HepG2 (cell line): ENCODE data around the gene HORMAD2. TPM values are rescaled to one million over a fixed set of nuclear protein-coding genes. Genes with fewer than 3 reads are reported as not detected.

Experiments used
- AGO1 ChIP-seq: fragments of 200-400 bp; formaldehyde crosslinking; IDR thresholded peaks from 2 replicates; pipeline ENCODE4 v1.6.1; 2017; ENCODE audit warnings: mild to moderate bottlenecking, low read depth, low read length, moderate library complexity; ENCODE audit not compliant: poor library complexity, severe bottlenecking
- CCDC6 ChIP-seq: sonication (generic); formaldehyde crosslinking; IDR thresholded peaks from 2 replicates; pipeline ENCODE4 v1.8.1; 2022; ENCODE audit warnings: mild to moderate bottlenecking, missing genetic modification reagents, moderate library complexity
- CHD2 ChIP-seq: IDR thresholded peaks from 2 replicates; pipeline ENCODE4 v1.6.1; 2011; ENCODE audit warnings: low read depth, low read length, improper control_type of control experiment
- GABPB1 ChIP-seq: IDR thresholded peaks from 2 replicates; pipeline ENCODE4 v1.6.1; 2016; ENCODE audit warnings: mild to moderate bottlenecking, missing genetic modification reagents, moderate library complexity, missing compliant biosample characterization
- PITX1 ChIP-seq: sonication (generic); formaldehyde crosslinking; IDR thresholded peaks from 2 replicates; pipeline ENCODE4 v1.5.1; 2020; ENCODE audit warnings: mild to moderate bottlenecking, missing genetic modification reagents
- PPARG ChIP-seq: conservative IDR thresholded peaks from 2 replicates; pipeline ENCODE4 v1.6.1; 2016; ENCODE audit warnings: missing biosample characterization, missing genetic modification reagents
- SRSF4 ChIP-seq: fragments of 200-400 bp; formaldehyde crosslinking; IDR thresholded peaks from one replicate; pipeline ENCODE4 v1.6.1; 2018; ENCODE audit warnings: mild to moderate bottlenecking, low read depth, low read length, moderate library complexity; ENCODE audit not compliant: poor library complexity, severe bottlenecking
- ZNF225 ChIP-seq: sonication (generic); formaldehyde crosslinking; IDR thresholded peaks from 2 replicates; pipeline ENCODE4 v1.4.0; 2020; ENCODE audit warnings: mild to moderate bottlenecking, missing genetic modification reagents
- ZNF251 ChIP-seq: sonication (generic); formaldehyde crosslinking; IDR thresholded peaks from 2 replicates; pipeline ENCODE4 v1.9.0; 2021; ENCODE audit warnings: mild to moderate bottlenecking, missing genetic modification reagents
- ZNF605 ChIP-seq: sonication (generic); formaldehyde crosslinking; IDR thresholded peaks from 2 replicates; pipeline ENCODE4 v1.8.0; 2022; ENCODE audit warnings: mild to moderate bottlenecking, missing genetic modification reagents
- ZNF678 ChIP-seq: sonication (generic); formaldehyde crosslinking; IDR thresholded peaks from 2 replicates; pipeline ENCODE4 v1.4.0; 2020; ENCODE audit warnings: mild to moderate bottlenecking, missing genetic modification reagents
- polyA plus RNA-seq, 8 experiments: library from polyadenylated mRNA; depleted of rRNA in 3 of 8; stranded (reverse) in 7 of 8; unstranded in 1 of 8; fragments of >200 nt; fragmentation: Illumina TruSeq in 4 of 8; extraction: Trizol in 4 of 8; gene quantifications; 2 replicates each; pipeline versions ENCODE4 v1.2.1 to v1.2.3, GENCODE V29; 2011 to 2016; ENCODE audit warnings: low read depth in 4 of 8, missing spikeins in 1 of 8, mixed read lengths in 1 of 8; ENCODE audit not compliant: insufficient read depth in 1 of 8
- total RNA-seq, 5 experiments: library from RNA; depleted of rRNA; stranded (reverse); fragments of >200 nt; fragmentation: Illumina TruSeq; extraction: Trizol; gene quantifications; 2 replicates each; pipeline ENCODE4 v1.2.3, GENCODE V29; 2016; ENCODE audit warnings: low read depth in 1 of 5
- TF ChIP-seq, protein P1 (sequence below): sonication (generic); formaldehyde crosslinking; IDR thresholded peaks from 2 replicates; pipeline ENCODE4 v1.5.1; 2020; ENCODE audit warnings: mild to moderate bottlenecking, missing genetic modification reagents, borderline replicate concordance
- TF ChIP-seq, protein P2 (sequence below): sonication (generic); formaldehyde crosslinking; IDR thresholded peaks from 2 replicates; pipeline ENCODE4 v1.8.0; 2022; ENCODE audit warnings: mild to moderate bottlenecking, missing genetic modification reagents, moderate library complexity
- TF ChIP-seq, protein P3 (sequence below), 2 experiments: fragments of 450-650 bp in 1 of 2; sonication (generic) in 1 of 2; formaldehyde crosslinking; IDR thresholded peaks; 2 replicates each; pipeline versions ENCODE4 v1.5.0 to v1.8.0; 2020 to 2022; ENCODE audit warnings: mild to moderate bottlenecking in 1 of 2, missing genetic modification reagents in 1 of 2
- TF ChIP-seq, protein P4 (sequence below): sonication (generic); formaldehyde crosslinking; IDR thresholded peaks from 2 replicates; pipeline ENCODE4 v1.4.0; 2020; ENCODE audit warnings: mild to moderate bottlenecking, missing genetic modification reagents

The HORMAD2 gene
- total and polyA plus RNA-seq, 2 of the 13 experiments (the other 11 are each of a cell fraction or from before 2014, with no cell fraction given): not detected

DNA sequence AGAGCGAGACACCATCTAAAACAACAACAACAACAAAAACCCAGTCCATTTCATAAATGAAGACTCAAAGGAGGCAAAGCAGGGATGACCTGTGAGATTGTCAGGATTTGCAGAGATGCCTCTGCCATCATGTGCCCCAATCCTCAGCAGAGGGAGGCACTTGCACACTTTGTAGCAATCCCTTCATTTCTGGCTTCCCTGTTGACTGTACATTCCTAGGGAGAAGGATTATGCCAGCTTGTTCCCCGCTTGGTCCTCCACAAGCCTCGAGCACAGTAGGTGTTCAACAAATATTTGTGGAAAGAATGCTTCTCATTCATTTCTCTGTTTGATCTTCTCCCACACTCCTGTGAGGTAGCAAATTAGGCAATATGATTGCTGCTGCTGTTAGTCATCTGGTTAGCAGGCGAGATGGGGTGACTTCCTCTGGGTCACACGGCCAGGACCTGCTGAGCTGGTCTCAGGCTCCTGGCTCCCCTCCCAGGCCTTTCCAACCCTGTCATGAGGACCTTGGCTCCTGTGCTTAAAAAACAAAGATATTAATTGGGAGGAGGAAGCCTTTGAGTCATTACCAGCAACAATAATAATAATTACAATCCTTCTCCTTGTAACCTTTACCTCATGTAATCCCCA, 132.2 kb downstream of the HORMAD2 start (continued):
- TF ChIP-seq, protein P1, sequence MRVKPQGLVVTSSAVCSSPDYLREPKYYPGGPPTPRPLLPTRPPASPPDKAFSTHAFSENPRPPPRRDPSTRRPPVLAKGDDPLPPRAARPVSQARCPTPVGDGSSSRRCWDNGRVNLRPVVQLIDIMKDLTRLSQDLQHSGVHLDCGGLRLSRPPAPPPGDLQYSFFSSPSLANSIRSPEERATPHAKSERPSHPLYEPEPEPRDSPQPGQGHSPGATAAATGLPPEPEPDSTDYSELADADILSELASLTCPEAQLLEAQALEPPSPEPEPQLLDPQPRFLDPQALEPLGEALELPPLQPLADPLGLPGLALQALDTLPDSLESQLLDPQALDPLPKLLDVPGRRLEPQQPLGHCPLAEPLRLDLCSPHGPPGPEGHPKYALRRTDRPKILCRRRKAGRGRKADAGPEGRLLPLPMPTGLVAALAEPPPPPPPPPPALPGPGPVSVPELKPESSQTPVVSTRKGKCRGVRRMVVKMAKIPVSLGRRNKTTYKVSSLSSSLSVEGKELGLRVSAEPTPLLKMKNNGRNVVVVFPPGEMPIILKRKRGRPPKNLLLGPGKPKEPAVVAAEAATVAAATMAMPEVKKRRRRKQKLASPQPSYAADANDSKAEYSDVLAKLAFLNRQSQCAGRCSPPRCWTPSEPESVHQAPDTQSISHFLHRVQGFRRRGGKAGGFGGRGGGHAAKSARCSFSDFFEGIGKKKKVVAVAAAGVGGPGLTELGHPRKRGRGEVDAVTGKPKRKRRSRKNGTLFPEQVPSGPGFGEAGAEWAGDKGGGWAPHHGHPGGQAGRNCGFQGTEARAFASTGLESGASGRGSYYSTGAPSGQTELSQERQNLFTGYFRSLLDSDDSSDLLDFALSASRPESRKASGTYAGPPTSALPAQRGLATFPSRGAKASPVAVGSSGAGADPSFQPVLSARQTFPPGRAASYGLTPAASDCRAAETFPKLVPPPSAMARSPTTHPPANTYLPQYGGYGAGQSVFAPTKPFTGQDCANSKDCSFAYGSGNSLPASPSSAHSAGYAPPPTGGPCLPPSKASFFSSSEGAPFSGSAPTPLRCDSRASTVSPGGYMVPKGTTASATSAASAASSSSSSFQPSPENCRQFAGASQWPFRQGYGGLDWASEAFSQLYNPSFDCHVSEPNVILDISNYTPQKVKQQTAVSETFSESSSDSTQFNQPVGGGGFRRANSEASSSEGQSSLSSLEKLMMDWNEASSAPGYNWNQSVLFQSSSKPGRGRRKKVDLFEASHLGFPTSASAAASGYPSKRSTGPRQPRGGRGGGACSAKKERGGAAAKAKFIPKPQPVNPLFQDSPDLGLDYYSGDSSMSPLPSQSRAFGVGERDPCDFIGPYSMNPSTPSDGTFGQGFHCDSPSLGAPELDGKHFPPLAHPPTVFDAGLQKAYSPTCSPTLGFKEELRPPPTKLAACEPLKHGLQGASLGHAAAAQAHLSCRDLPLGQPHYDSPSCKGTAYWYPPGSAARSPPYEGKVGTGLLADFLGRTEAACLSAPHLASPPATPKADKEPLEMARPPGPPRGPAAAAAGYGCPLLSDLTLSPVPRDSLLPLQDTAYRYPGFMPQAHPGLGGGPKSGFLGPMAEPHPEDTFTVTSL: peak; percentile 69; the same call in 1 of the 2 replicates
- TF ChIP-seq PPARG (CRISPR knock-in tag) (peak; percentile 87), ZNF678 (CRISPR knock-in tag) (no peak), CCDC6 (peak; percentile 75; the same call in 1 of the 2 replicates), ZNF605 (CRISPR knock-in tag) (0 out of 2 replicates have a peak, but pooled peaks have one; percentile 76), CHD2 (no peak), ZNF225 (CRISPR knock-in tag) (no peak), AGO1 (no peak), GABPB1 (peak; percentile 53; the same call in 1 of the 2 replicates), SRSF4 (no peak), PITX1 (CRISPR knock-in tag) (no peak), ZNF251 (CRISPR knock-in tag) (no peak)
- TF ChIP-seq, protein P2, sequence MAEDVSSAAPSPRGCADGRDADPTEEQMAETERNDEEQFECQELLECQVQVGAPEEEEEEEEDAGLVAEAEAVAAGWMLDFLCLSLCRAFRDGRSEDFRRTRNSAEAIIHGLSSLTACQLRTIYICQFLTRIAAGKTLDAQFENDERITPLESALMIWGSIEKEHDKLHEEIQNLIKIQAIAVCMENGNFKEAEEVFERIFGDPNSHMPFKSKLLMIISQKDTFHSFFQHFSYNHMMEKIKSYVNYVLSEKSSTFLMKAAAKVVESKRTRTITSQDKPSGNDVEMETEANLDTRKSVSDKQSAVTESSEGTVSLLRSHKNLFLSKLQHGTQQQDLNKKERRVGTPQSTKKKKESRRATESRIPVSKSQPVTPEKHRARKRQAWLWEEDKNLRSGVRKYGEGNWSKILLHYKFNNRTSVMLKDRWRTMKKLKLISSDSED (CRISPR knock-in tag): no peak
- TF ChIP-seq, protein P3, sequence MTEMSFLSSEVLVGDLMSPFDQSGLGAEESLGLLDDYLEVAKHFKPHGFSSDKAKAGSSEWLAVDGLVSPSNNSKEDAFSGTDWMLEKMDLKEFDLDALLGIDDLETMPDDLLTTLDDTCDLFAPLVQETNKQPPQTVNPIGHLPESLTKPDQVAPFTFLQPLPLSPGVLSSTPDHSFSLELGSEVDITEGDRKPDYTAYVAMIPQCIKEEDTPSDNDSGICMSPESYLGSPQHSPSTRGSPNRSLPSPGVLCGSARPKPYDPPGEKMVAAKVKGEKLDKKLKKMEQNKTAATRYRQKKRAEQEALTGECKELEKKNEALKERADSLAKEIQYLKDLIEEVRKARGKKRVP (CRISPR knock-in tag; IDR thresholded peaks at IDR 0.05): peak in 1 of 2 experiments; percentile 69; a peak in 2 of 4 replicates
- TF ChIP-seq, protein P4, sequence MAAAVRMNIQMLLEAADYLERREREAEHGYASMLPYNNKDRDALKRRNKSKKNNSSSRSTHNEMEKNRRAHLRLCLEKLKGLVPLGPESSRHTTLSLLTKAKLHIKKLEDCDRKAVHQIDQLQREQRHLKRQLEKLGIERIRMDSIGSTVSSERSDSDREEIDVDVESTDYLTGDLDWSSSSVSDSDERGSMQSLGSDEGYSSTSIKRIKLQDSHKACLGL (CRISPR knock-in tag): no peak
